LNCAP (cell line): Measurements from ENCODE around the gene KIAA0753.

ENCODE experiments used
- CTCF ChIP-seq: fragments of 450-650 bp; IDR thresholded peaks from 2 replicates; pipeline ENCODE4 v1.5.1; 2017; ENCODE audit warnings: mild to moderate bottlenecking

KIAA0753 gene

GRCh38 chr17:6573982-6574686 is 66.4 kb downstream of the KIAA0753 start:
- no peak for TF ChIP-seq CTCF

GRCh38 chr17:6572972-6573370 is 67.5 kb downstream of the KIAA0753 start:
- TF ChIP-seq CTCF: no peak

DNA sequence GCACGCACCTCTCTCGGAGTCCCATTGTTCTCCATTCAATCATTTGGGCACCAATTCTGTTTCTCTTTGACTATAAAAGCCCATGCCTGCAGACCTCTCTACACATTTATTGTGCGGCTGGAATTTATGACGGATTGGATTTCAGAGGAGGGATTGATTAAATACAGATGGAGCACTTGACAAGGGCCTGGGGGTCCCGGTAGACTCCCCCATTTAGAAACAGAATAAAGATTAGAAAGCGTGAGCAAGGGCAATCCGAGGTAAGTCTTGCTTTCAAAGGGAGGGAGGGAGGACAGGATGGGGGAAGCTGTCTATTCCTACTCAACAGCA is 69.1 kb downstream of the KIAA0753 start:
- no peak for TF ChIP-seq CTCF

GRCh38 chr17:6570731-6571451 is 69.6 kb downstream of the KIAA0753 start:
- no peak for TF ChIP-seq CTCF

DNA sequence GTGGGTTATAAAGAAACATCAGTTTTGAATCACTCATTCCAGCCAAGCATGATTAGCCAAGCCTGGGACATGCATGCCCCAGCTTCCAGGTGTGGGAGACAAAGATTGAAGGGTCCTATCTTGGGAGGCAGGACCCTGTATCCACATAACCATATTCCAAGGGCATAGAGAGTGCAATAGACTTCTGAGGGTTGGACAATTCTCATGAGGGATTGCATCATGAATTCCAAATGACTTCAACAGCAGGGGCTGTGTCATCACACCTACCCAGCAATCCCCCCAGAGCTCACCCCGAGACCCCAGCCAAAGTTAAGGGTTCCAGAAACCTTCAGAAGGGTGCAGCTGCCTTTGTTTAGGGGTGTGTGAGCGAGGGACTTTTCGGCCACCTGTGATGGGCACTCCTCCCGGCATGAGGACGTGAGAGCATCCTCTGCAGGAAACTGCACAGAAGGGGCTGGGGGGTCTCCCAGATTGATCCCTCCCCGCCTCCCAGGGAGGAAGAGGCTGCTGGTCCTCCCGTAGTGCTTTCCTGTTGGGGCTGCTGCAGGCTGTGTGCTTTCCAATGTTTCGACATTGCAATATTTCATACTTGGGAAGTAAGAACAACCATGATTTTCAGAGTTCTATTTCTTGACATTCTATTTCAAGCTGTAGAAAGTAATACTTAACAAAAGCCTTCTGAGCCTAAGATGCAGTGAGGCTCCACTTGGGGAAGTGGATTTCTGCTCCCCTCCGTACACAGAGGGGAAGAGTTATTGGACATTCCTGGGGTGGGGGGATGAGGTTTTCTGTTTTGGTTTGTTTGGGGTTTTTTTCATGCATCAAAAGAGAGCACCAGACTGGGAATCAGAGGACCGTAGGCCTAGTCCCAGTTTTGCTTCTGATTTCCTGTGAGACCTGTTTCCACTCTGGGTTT is 70.9 kb downstream of the KIAA0753 start:
- no peak for TF ChIP-seq CTCF

- TF ChIP-seq CTCF: no peak
These were observed 72.2 kb downstream of the KIAA0753 start for GRCh38 chr17:6568184-6568758.

- no peak for TF ChIP-seq CTCF
These were observed 72.9 kb downstream of the KIAA0753 start for GRCh38 chr17:6567528-6568183.
